ENCODE data around the gene DYRK3.

The DYRK3 gene

GRCh38 chr1:206635080-206635977, at the start of gene DYRK3:
Gene DYRK3, plus strand, starts transcription at chr1:206635536. Its CDS starts 168 bp downstream, at chr1:206635704.
- peaks cover 34% of the 10 kb centered on the region for H3K4me1 Mint-ChIP-seq
- H3K9me3 Mint-ChIP-seq, result no peaks in the 10 kb centered on the region

GRCh38 chr1:206586501-206587445, 48.6 kb upstream of the DYRK3 start:
- H3K4me1 Mint-ChIP-seq, result peaks cover 96% of the 10 kb centered on the region
- ATAC-seq (no peak), DNase-seq (no peak)
- H3K27me3 Mint-ChIP-seq, result no peaks in the 10 kb centered on the region
- H3K4me3 Mint-ChIP-seq, result no peak overlapping the region
- H3K9me3 Mint-ChIP-seq, result no peaks in the 10 kb centered on the region
- H3K27ac Mint-ChIP-seq, result peak overlapping the region; percentile 62 to 94

More at GRCh38 chr1:206635080-206635977, at the start of gene DYRK3:
- peaks cover 38% of the 10 kb centered on the region for H3K27me3 Mint-ChIP-seq
- peak within 1 kb of the TSS; percentile 86 to 89 for H3K27ac Mint-ChIP-seq
- DNase-seq (peak; percentile 89 to 94), ATAC-seq (peak; percentile 96)
- H3K4me3 Mint-ChIP-seq, result peak within 1 kb of the TSS; percentile 85 to 90

GRCh38 chr1:206587904-206588303, 47.4 kb upstream of the DYRK3 start:
- peaks cover 95% of the 10 kb centered on the region for H3K4me1 Mint-ChIP-seq
- no peak for ATAC-seq
- peak in 1 of 2 donors; percentile 9 for DNase-seq

GRCh38 chr1:206588492-206588891, 46.8 kb upstream of the DYRK3 start:
- Mint-ChIP-seq H3K4me1 (peaks cover 89% of the 10 kb centered on the region), H3K9me3 (no peaks in the 10 kb centered on the region), H3K27ac (peak overlapping the region; percentile 4 to 90), H3K4me3 (peak overlapping the region in 1 of 2 donors; percentile 49), H3K27me3 (no peaks in the 10 kb centered on the region)
- no peak for DNase-seq
- no peak for ATAC-seq

More at GRCh38 chr1:206587904-206588303, 47.4 kb upstream of the DYRK3 start:
- Mint-ChIP-seq H3K4me3 (no peak overlapping the region), H3K27me3 (no peaks in the 10 kb centered on the region), H3K27ac (peak overlapping the region; percentile 69 to 90), H3K9me3 (no peaks in the 10 kb centered on the region)

- H3K27me3 Mint-ChIP-seq, result no peaks in the 10 kb centered on the region
- ATAC-seq (no peak), DNase-seq (peak in 1 of 2 donors; percentile 10)
- peak overlapping the region; percentile 90 to 94 for H3K27ac Mint-ChIP-seq
- peaks cover 86% of the 10 kb centered on the region for H3K4me1 Mint-ChIP-seq
- H3K9me3 Mint-ChIP-seq, result no peaks in the 10 kb centered on the region
- H3K4me3 Mint-ChIP-seq, result peak overlapping the region; percentile 53 to 62
These were observed 46.1 kb upstream of the DYRK3 start for GRCh38 chr1:206589206-206589605.

GRCh38 chr1:206590025-206590758, 45.1 kb upstream of the DYRK3 start:
- Mint-ChIP-seq H3K27me3 (no peaks in the 10 kb centered on the region), H3K4me1 (peaks cover 78% of the 10 kb centered on the region), H3K4me3 (peak overlapping the region; percentile 44 to 65), H3K27ac (peak overlapping the region; percentile 90 to 91), H3K9me3 (no peaks in the 10 kb centered on the region)
- peak; percentile 78 to 88 for DNase-seq
- ATAC-seq, result peak; percentile 96

- no peaks in the 10 kb centered on the region for H3K9me3 Mint-ChIP-seq
- no peak for ATAC-seq
- H3K27ac Mint-ChIP-seq, result peak overlapping the region; percentile 90 to 91
- no peak for DNase-seq
- no peaks in the 10 kb centered on the region for H3K27me3 Mint-ChIP-seq
- peaks cover 67% of the 10 kb centered on the region for H3K4me1 Mint-ChIP-seq
- peak overlapping the region; percentile 8 to 44 for H3K4me3 Mint-ChIP-seq
These were observed 44.1 kb upstream of the DYRK3 start for GRCh38 chr1:206591226-206591625.

GRCh38 chr1:206591696-206592095, 43.6 kb upstream of the DYRK3 start:
- Mint-ChIP-seq H3K4me1 (peaks cover 63% of the 10 kb centered on the region), H3K4me3 (peak overlapping the region; percentile 35 to 44), H3K27me3 (no peaks in the 10 kb centered on the region), H3K9me3 (no peaks in the 10 kb centered on the region), H3K27ac (peak overlapping the region; percentile 71 to 90)
- no peak for DNase-seq
- no peak for ATAC-seq

- DNase-seq (no peak), ATAC-seq (no peak)
- Mint-ChIP-seq H3K9me3 (no peaks in the 10 kb centered on the region), H3K27me3 (no peaks in the 10 kb centered on the region), H3K4me1 (peaks cover 45% of the 10 kb centered on the region), H3K27ac (peak overlapping the region; percentile 56 to 97), H3K4me3 (no peak overlapping the region)
These were observed 41.9 kb upstream of the DYRK3 start for GRCh38 chr1:206593351-206593925.

GRCh38 chr1:206595581-206596318, 39.6 kb upstream of the DYRK3 start:
- H3K4me3 Mint-ChIP-seq, result no peak overlapping the region
- ATAC-seq (no peak), DNase-seq (no peak)
- H3K27ac Mint-ChIP-seq, result peak overlapping the region in 1 of 2 donors; percentile 45
- no peaks in the 10 kb centered on the region for H3K9me3 Mint-ChIP-seq
- H3K27me3 Mint-ChIP-seq, result no peaks in the 10 kb centered on the region
- peaks cover 30% of the 10 kb centered on the region for H3K4me1 Mint-ChIP-seq

GRCh38 chr1:206596319-206596666, 39.0 kb upstream of the DYRK3 start:
- H3K4me1 Mint-ChIP-seq, result peaks cover 25% of the 10 kb centered on the region
- no peak overlapping the region for H3K4me3 Mint-ChIP-seq
- no peak overlapping the region for H3K27ac Mint-ChIP-seq
- DNase-seq (no peak), ATAC-seq (no peak)
- H3K9me3 Mint-ChIP-seq, result no peaks in the 10 kb centered on the region
- H3K27me3 Mint-ChIP-seq, result no peaks in the 10 kb centered on the region

GRCh38 chr1:206600527-206600926, 34.8 kb upstream of the DYRK3 start:
- Mint-ChIP-seq H3K9me3 (no peaks in the 10 kb centered on the region), H3K27me3 (no peaks in the 10 kb centered on the region), H3K4me3 (no peak overlapping the region), H3K27ac (no peak overlapping the region), H3K4me1 (peaks cover 4% of the 10 kb centered on the region)
- ATAC-seq (no peak), DNase-seq (no peak)

- Mint-ChIP-seq H3K4me1 (peaks cover 40% of the 10 kb centered on the region), H3K9me3 (no peaks in the 10 kb centered on the region), H3K27me3 (no peaks in the 10 kb centered on the region), H3K4me3 (no peak overlapping the region), H3K27ac (no peak overlapping the region)
- ATAC-seq (no peak), DNase-seq (no peak)
These were observed 30.5 kb upstream of the DYRK3 start for GRCh38 chr1:206604861-206605260.

- peak overlapping the region in 1 of 2 donors; percentile 94 for H3K27ac Mint-ChIP-seq
- peaks cover 59% of the 10 kb centered on the region for H3K4me1 Mint-ChIP-seq
- DNase-seq, result no peak
- no peak for ATAC-seq
- H3K9me3 Mint-ChIP-seq, result no peaks in the 10 kb centered on the region
- H3K4me3 Mint-ChIP-seq, result peak overlapping the region in 1 of 2 donors; percentile 60
- H3K27me3 Mint-ChIP-seq, result no peaks in the 10 kb centered on the region
These were observed 28.5 kb upstream of the DYRK3 start for GRCh38 chr1:206606867-206607266.

Measured in stimulated activated naive CD8-positive, alpha-beta T cell treated with anti-CD3 and anti-CD28 coated beads, Interleukin-15, amount 100 ng/mL, for 72 hours (primary cell).